Measurements from ENCODE around the gene DSE.
A peak's percentile ranks its signal among the peaks of the same experiment; 100 is the strongest.

DSE gene

GRCh38 chr6:116362276-116362675 is 8.5 kb upstream of the DSE start:
- DNase-seq, result peak in 1 of 2 donors; percentile 51

GRCh38 chr6:116363759-116364158 is 7.0 kb upstream of the DSE start:
- DNase-seq, result peak; percentile 76 to 84

GRCh38 chr6:116364321-116364720 is 6.4 kb upstream of the DSE start:
- peak; percentile 36 to 61 for DNase-seq

GRCh38 chr6:116365743-116366142 is 5.0 kb upstream of the DSE start:
- DNase-seq, result no peak

GRCh38 chr6:116366740-116367275 is 3.9 kb upstream of the DSE start:
- no peak for DNase-seq

GRCh38 chr6:116369540-116369939 is 1.2 kb upstream of the DSE start:
- DNase-seq, result peak in 1 of 2 donors; percentile 29

- no peak for DNase-seq
These were observed 585 bp upstream of the DSE start for GRCh38 chr6:116369964-116370759.

GRCh38 chr6:116371120-116371917 is 572 bp downstream of the DSE start:
- peak; percentile 76 to 77 for DNase-seq

GRCh38 chr6:116371918-116372209 is 1.1 kb downstream of the DSE start:
- DNase-seq, result no peak

- DNase-seq, result peak in 1 of 2 donors; percentile 36
These were observed 2.6 kb downstream of the DSE start for GRCh38 chr6:116373300-116373699.

- DNase-seq, result no peak
These were observed 3.2 kb downstream of the DSE start for GRCh38 chr6:116373940-116374339.

GRCh38 chr6:116374586-116374985 is 3.8 kb downstream of the DSE start:
- no peak for DNase-seq

- DNase-seq, result no peak
These were observed 4.5 kb downstream of the DSE start for GRCh38 chr6:116375262-116375661.

- DNase-seq, result no peak
These were observed 5.4 kb downstream of the DSE start for GRCh38 chr6:116376149-116376548.

GRCh38 chr6:116379764-116380163 is 9.0 kb downstream of the DSE start:
- DNase-seq, result no peak

GRCh38 chr6:116380346-116380745 is 9.6 kb downstream of the DSE start:
- no peak for DNase-seq

GRCh38 chr6:116381000-116381399 is 10.3 kb downstream of the DSE start:
- DNase-seq, result no peak

- no peak for DNase-seq
These were observed 11.8 kb downstream of the DSE start for GRCh38 chr6:116382587-116382986.

- no peak for DNase-seq
These were observed 14.1 kb downstream of the DSE start for GRCh38 chr6:116384727-116385458.

- DNase-seq, result peak; percentile 69 to 81
These were observed 14.7 kb downstream of the DSE start for GRCh38 chr6:116385459-116385802.

- DNase-seq, result no peak
These were observed 15.2 kb downstream of the DSE start for GRCh38 chr6:116385921-116386320.

- peak; percentile 83 to 85 for DNase-seq
These were observed 16.0 kb downstream of the DSE start for GRCh38 chr6:116386581-116387299.

- DNase-seq, result peak; percentile 86 to 91
These were observed 16.6 kb downstream of the DSE start for GRCh38 chr6:116387374-116387773.

Data from inflammatory macrophage treated with lipopolysaccharide for 1 hour (primary cell).